GM21390 (cell line): ENCODE results near the gene CLNK.
A peak's percentile ranks its signal among the peaks of the same experiment; 100 is the strongest.

ENCODE experiments used
- ATAC-seq: cut with Tn5 transposase; IDR thresholded peaks from one replicate; pipeline ENCODE4 v1.9.1; 2021; ENCODE audit not compliant: unreplicated experiment

Gene CLNK

DNA sequence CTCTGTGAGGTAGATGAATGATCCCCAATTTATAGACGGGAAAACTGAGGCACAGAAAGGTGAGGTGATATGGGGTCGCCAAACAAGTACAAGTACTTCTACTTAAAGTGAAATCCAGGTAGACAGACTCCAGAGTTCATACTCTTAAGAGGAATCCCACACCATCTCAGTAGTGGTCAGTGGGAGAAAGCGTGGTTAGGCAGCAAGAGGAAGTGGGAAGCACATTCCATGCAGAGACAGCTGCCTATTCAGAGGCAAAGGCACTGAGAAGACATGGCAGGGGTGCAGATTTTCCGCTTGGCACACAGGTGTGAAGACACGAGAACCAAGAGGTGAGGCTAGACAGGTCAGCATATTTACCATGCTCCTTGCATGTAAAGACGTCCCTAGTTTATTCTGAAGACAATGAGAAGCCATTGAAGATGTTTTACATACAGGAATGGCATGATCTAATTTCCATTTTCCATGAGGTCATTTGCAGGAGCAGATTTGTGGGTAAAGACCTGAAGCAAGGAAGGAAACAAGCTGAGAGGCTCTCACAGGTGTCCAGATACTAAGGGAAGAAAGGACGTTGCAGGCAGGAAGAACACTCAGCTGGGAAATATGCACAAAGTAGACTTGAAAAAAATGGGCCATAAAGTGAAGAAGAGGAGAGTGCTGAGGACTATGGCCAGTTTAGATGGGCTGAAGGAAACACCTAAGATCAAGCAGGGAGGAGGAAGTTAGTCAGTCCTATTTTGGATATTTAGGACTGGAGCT, 17.3 kb upstream of the CLNK start:
- no peak for ATAC-seq

GRCh38 chr4:10701161-10701560, 16.6 kb upstream of the CLNK start:
- ATAC-seq: no peak

DNA sequence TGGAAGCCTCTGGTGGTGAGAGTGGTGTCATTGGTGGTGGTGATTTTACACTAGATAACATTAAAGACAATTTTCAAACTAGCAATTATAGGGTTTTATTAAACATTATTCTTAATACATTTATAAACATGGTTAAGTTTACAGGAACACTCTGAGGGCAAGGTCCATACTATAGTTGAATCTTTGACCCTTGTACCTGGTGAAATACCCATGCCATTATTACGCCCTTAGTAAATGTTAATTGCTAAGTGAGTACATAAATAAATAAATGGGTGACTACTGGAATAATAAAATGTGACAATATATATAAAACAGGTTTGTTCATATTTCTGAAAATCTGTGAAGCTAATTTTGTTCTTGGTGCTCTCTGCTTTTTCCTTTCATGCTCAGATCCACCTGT, 13.6 kb upstream of the CLNK start:
- ATAC-seq: no peak

DNA sequence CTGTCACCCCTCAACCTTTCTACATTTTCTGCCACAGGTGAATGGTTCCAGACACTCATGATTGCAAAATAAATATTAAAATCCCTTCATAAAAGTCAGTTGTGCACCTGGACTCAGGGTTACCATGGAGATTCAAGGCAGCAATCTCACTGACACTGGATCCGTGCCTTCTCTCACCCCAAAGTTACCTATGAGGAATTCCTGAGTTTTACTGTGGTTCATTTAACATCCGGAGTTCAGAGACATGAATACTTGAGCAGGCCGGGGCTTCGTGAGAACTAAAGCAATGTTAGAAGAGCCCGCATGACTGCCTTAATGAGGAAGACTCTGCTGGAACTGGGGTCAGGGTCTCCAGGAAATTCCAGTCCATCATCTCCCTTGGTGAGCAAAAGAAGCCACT, 12.5 kb upstream of the CLNK start:
- no peak for ATAC-seq

DNA sequence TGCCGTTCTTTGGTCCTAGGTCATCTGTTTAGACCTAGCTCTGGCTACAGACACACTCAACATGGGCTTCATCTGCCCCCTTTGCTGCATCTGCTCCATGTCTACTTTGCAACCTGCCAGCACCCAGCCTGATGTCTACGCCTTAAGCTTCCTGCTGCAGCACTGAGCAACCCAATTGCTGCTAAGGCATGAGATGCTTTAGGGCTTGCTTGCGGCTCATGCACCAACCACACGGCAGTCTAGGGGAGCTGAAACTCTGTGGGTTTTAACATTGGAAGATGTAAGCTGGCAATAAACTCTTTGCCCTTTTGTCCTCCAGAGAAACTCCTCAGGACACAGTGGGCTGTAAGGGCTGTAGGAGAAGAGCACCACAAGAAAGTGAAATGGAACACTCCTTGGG, 11.7 kb upstream of the CLNK start:
- no peak for ATAC-seq

DNA sequence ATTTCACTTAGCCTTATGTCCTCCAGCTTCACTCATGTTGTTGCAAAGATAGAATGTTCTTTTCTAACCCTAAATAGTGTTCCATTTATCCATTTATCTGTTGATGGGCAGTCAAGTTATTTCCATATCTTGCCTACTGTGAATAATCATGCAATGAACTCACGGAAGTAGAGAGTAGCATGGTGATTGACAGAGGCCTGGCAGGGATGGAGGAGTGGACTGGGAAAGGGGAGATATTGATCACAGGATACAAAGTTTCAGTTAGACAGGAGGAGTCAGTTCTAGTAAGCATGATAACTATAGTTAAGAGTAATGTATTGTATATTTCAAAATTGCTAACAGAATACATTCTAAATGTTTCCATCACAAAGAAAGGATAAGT, 10.3 kb upstream of the CLNK start:
- no peak for ATAC-seq

- ATAC-seq: no peak
These were observed 9.7 kb upstream of the CLNK start for GRCh38 chr4:10694151-10694827.

- no peak for ATAC-seq
These were observed 7.1 kb upstream of the CLNK start for GRCh38 chr4:10691651-10692050.

DNA sequence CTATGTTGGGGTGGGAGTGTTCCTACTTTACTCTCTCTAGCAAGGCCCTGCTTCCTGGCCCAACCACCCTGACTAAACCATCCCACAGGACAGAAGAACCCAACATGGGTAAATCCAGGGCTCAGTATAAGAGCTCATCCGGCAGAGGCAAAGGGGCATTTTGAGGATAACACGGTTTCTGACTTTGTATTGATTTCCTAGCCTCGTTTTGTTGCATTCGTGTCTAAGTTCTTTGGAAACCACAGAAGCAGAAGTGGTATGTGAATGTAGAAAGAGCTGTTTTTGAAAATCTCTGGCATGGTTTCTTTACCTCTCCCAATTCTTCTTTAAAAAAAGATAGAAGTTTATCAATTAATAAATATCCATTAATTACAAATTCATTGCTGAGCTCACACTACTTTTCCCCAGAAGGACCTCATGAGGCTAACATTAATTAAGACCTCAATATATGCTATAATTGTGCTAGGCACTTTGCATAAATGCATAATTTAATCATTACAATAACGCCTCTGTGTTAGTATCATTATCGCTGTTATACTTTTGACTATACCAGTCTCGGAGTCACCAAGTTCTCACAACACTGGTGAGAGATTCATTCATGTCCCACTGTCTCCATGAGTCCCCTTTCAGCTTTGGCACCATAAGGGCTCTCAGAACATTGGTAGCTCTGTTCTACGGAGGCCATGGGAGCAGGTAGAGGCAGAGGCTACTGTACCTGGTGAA, 5.8 kb upstream of the CLNK start:
- ATAC-seq: peak; percentile 40

DNA sequence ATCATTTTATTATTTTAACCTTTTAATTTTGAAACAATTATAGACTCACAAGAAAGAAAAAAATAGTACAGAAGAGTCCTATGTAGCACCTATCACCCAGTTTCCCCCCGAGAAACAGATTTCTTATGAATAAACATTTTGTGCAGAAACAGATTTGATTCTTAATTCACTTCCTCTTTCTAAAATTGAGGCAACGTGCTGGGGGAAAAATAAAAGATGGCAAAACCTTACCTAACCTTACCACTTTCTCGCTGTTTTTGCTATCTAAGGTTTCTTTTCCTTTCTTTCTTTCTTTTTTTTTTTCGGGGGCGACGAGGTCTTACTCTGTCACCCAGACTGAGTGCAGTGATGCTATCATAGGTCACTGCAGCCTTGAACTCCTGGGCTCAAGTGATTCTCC, 4.3 kb upstream of the CLNK start:
- ATAC-seq: no peak

- no peak for ATAC-seq
These were observed 3.5 kb upstream of the CLNK start for GRCh38 chr4:10688022-10688421.

GRCh38 chr4:10687526-10687925, 3.0 kb upstream of the CLNK start:
- no peak for ATAC-seq

- no peak for ATAC-seq
These were observed 2.2 kb downstream of the CLNK start for GRCh38 chr4:10682397-10682796.

- ATAC-seq: peak; percentile 39
These were observed 6.6 kb downstream of the CLNK start for GRCh38 chr4:10677796-10678497.

- ATAC-seq: peak; percentile 73
These were observed 10.7 kb downstream of the CLNK start for GRCh38 chr4:10673817-10674369.

DNA sequence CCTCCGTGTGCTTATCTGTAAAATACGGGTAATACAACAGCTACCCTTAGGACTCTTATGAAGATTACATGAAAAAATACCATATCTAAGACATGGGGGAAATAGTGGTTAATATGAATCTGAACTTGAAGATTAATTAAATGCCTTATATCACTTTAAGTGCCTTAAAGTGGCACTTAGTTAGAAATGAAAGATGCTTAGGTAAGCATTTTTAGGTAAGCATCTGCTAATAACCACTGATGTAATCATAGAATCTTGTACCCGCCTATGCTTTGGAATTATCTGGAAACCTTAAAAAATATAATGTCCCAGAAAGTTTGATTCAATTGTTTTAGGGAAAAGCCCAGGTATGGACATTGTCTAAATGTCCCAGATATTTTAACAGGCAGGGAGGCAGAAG, 12.2 kb downstream of the CLNK start:
- no peak for ATAC-seq

DNA sequence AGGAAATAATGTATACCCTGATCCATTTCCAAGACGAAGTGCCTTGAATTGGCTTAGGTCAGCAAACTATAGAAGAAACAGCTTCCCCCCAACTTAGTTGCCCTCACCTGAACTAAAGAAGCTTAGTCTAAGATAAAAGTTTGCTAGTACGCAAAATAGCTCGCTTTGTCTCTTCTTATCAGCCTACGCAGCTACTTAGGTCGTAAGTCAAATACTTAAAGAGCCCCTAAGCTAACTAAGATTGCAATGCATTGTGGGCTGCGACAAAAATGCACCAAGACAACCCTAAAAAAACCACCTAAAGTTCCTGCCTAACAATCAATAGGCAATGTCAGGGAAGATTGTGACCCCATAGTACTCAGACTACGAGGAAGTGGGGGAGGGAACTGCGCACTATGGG, 12.8 kb downstream of the CLNK start:
- no peak for ATAC-seq

- peak; percentile 85 for ATAC-seq
These were observed 13.2 kb downstream of the CLNK start for GRCh38 chr4:10671366-10671765.

DNA sequence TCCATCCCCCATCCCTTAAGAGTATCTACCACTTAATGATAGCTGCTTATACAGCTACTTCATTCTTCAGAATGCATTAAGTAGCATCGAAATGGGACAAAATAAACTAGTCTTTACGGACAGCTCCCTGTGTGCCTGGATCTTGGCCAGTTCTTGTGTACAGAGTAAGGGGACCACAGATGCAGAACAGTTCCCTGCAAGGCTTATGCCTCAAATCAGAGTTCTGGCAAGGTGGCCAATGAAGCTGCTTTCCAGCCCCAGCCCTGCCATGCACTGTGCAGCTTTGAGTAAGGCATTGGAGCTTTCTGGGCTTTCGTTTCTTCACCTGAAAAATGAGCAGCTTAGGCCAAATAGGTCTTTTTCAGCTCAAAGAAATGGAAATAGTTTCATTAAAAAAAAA, 14.2 kb downstream of the CLNK start:
- ATAC-seq: no peak

DNA sequence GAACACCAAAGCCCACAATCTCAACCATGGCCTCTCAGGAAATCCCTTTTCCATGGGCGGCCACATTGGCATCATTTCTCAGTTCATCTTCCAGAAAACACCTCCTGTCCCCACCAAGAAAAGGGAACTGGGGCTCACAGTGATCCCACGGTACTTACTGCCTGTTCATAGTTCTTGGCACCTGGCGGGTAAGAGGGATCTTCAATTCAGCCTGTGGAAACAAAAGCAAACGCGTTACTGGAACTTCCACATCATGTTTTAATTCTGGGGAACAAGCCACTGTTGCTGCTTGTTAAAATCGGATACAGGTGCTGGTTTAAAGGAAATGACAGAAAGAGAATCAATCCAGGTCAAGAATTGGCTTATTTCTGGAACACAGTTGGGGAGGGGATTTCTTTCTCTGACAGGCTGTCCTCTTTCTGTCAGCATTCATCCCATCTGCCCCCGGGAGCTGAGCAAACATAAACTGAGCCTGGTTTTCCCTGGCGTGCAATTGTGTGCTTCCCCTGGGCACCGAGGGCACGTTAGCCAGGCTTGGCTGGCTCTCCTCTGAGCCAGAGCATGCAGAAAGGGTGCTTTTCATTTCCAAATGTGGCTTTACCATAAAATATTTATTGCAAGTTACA, 16.8 kb downstream of the CLNK start:
- ATAC-seq: no peak

GRCh38 chr4:10666616-10667015, 18.0 kb downstream of the CLNK start:
- no peak for ATAC-seq
